ENCODE measurements around the gene CDCP2.

CDCP2 gene

GRCh38 chr1:54136963-54137533 is 15.8 kb downstream of the CDCP2 start:
- no peak for DNase-seq (ENCODE audit: low read depth)

DNA sequence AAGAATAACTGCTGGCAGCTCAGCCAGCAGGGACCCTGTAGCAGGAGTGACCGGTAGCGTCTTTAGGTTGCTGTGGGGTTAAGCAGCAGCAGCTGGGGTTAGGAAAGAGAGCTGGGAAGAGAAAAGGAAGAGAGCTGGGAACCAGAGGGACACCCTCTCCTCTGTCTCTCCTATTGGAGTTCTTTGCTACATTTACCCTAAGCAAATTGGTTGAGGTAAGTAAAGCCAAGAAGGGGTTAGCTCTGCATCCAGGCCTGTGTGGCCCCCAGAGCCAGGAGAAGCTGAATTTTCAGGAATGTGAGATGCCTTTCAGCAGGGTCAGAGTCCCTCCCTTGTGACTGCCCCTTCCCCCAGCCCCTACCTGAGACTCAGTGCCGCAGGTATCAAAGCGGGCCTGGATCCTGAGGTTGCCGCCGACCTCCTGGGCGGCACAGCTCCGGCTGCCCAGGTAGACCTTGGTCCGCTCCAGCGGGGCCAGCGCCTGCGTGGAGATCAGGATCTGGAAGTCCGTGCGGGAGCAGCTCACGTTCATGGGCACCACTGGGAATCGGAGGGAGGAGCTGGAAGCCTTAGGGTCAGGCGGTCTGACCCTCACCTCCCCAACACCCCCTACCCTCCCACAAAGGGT is 16.4 kb downstream of the CDCP2 start:
- no peak for DNase-seq (ENCODE audit: low read depth)

- no peak for DNase-seq (ENCODE audit: low read depth)
Observed at GRCh38 chr1:54135436-54136120, 17.2 kb downstream of the CDCP2 start.

GRCh38 chr1:54134295-54134694 is 18.5 kb downstream of the CDCP2 start:
- DNase-seq (ENCODE audit: low read depth): no peak

DNA sequence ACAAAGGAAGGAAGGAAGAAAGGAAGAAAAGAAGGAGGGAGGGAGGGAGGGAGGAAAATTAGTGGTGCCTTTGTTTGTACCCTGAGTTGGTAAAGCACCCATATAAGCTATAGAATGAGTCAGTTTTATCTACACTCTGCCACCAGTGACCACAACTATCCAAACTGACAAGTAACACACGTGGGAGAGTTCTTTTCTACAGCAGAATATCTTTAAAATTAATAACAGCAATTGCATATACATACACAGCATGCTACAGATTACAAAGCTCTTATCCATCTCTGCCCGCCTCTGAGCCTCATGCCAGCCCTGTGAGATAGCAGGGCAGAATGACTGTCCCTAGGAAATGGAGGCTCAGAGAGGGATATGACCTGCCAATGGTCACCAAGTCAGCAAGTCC is 20.3 kb downstream of the CDCP2 start:
- no peak for DNase-seq (ENCODE audit: low read depth)

DNA sequence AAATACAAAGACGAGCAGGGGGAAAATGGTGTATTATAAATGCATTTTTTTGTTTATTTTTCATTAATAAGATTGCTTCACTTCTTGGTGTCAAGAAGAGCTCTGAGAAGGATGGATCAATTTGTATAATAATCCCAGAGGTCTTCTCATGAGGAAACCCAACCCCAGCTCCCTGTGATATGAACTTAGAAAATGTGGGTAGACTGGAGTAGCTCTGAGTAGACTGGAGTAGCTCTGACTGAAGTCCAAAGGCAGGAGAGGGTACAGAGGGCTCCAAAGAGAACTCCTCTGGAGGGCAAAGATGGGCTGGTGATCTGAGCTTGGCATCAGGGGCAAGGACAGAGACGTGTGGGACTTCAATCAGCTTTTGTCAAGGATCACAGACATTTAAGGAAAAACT is 21.4 kb downstream of the CDCP2 start:
- no peak for DNase-seq (ENCODE audit: low read depth)

- no peak for DNase-seq (ENCODE audit: low read depth)
Observed at GRCh38 chr1:54129858-54130257, 22.9 kb downstream of the CDCP2 start.

GRCh38 chr1:54127594-54128300 is 25.1 kb downstream of the CDCP2 start:
- no peak for DNase-seq (ENCODE audit: low read depth)

GRCh38 chr1:54126271-54126815 is 26.5 kb downstream of the CDCP2 start:
- no peak for DNase-seq (ENCODE audit: low read depth)

DNA sequence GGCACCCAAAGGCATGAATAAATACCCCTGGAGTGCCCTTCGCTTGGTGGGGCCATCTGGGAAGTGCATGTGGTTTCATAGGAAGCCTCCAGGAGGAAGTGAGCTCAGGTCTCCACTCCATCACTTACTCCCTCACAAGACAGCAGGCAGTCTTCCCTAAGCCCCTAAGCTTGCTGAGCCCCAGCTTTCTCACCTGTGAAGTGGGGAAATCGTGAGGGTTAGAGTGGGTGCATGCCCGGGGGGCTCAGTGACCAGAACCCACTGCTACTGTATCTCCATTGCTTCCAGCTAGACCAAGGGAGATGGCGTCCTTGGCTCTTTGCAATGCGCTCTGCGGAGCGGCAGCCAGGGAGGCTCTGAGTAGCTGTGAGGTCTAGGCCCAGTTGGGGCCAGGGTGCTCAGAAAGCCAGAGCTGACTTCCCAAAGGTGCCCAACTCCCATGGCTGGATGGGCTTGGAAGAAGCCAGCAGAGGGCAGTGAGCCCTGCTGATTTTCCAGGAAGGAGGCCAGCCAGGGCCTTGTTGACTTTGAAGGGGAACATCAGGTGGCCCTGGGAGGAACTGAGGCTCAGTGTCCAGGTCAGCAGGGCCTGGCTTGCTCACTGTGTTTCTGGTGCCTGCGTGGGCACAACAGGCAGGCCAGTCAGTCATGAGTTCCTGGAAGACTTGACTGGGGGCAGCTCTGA is 27.3 kb downstream of the CDCP2 start:
- DNase-seq (ENCODE audit: low read depth): no peak

DNA sequence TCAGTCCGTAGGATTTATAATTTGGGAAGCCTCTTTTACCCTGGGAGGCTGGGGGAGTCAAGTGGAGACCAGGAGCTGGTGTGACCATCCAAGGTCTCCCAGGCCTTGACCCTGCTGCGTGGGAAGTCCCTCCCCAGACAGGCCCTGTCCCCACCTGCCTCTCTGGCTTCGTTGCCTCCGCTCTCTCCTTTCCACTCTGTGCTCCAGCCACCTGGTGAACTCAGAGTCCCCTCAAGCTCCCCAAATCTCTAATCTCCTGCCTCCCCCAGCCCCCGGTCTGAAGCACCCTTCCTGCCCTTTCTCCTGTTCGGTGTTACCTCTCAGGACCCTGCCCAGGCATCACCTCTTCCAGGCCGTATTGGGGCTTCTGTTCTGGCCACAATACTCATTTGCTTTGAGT is 27.9 kb downstream of the CDCP2 start:
- no peak for DNase-seq (ENCODE audit: low read depth)

DNA sequence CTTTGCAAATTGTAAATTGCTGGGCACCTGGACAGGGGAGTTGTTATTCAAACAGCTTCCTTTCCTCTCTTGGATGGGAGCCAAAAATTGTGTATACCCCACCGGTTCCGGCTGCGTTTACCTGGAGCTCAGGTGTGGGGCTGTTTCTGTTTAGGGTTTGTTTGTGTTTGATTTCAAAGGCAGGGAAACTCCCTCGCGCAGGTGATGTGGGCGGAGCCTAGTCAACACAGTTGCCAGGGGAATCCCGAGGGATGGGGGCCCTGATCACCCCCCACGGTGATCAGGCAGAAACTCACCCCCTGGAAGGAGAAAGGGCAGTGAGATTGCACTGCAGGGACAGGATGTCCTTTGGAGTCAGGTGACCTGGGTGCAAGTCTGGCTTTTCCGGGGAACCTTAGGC is 28.3 kb downstream of the CDCP2 start:
- DNase-seq (ENCODE audit: low read depth): no peak

DNA sequence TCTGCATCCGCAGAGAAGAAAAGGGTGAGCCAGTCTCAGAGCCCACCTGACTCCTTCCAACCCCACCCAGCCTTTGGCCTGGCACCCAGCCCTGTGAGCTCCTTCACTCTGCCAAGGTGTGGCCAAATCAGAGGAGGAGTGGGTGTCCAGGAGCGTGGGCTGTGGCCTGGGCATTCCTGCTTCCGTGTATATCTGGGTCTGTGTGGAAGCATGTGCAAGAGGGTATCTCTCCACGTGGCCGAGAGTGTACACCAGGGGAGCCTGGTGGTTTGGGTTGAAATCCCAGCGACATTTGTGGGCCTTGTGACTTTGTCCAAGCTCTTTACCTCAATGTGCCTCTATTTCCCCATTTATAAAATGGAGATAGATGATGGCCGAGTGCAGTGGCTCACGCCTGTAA is 29.8 kb downstream of the CDCP2 start:
- no peak for DNase-seq (ENCODE audit: low read depth)

DNA sequence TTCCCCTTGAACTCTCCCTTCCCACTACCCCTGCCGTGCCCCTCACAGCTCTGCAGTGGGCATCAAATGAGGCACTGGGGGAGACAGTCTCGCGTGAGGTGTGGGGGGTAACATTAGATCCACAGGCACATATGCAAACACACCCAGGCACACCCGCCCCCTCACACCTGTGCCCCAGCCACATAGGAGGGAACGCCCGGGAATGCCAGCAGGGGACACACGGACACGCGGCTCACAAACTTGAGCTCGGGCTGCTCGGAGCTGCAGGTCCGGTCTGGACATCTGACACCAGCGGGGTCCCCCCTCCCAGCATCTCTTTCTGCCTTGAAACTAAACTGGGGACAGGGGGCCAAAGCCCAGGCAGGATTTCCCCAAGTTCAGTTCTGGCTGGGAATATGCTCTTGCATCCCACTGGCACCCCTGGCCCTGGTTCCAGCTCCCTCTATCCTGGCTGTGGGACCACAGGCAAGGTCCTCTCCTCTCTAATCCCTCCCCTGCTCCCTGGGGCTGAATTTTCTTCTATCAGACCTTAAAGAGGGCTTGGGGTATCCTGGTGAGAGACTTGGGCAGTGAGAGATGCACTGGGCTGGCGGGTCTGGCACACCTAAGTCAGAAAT is 30.6 kb downstream of the CDCP2 start:
- no peak for DNase-seq (ENCODE audit: low read depth)

GRCh38 chr1:54121482-54122134 is 31.2 kb downstream of the CDCP2 start:
- peak; percentile 30 for DNase-seq (ENCODE audit: low read depth)

DNA sequence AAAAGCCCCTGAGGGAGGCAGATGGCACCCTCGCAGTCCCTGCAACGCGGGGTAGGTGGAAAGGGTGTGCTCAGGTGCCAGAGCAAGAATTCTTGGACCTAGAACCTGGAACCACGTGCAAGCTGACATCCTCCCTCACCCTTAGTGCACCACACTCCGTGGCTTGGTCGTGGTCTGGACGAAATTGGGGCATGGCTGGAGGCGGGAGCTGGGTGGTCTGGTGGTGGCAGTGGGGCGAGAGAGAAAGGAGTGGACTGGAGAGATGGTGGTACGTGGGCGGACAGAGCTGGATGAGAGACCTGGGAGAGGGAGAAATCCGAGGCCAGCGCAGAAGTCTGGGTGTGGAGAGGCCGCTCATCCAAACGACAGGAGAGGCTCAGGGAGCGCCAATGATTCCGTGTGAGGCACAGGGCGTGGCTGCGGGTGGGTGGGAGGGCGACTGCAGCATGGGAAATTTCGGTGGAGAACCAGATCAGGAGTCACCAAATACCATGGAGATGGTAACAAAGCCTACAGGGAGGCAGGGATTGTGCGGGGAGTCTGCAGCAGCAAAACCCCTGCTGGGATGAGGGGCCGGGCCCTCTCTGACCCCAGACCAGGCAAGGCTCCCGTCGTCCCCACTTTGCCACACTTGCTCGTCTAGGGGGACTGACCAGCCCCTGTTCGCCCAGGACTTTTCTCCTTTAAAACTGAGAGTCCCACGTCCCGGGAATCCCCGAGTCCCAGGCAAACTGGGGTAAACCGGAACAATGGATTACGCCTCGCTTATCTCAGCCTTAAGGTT is 31.9 kb downstream of the CDCP2 start:
- no peak for DNase-seq (ENCODE audit: low read depth)

GRCh38 chr1:54120018-54120697 is 32.6 kb downstream of the CDCP2 start:
- DNase-seq (ENCODE audit: low read depth): no peak

GRCh38 chr1:54118704-54119103 is 34.1 kb downstream of the CDCP2 start:
- DNase-seq (ENCODE audit: low read depth): no peak

- DNase-seq (ENCODE audit: low read depth): no peak
Observed at GRCh38 chr1:54117815-54118563, 34.8 kb downstream of the CDCP2 start.
